Stomach smooth muscle (tissue), 2 donors: ENCODE measurements around the gene ZNRF2.
A peak's percentile ranks its signal among the peaks of the same experiment; 100 is the strongest.

Experiments used
- H3K27ac ChIP-seq: one replicate; pipeline ENCODE4 v1.7.0; 2013; ENCODE audit warnings: mild to moderate bottlenecking, low read length, inconsistent platforms
- H3K27me3 ChIP-seq, 2 donors: one replicate each; pipeline ENCODE4 v1.7.0; 2013; ENCODE audit warnings: low read length in 2 of 2; ENCODE audit not compliant: insufficient read depth in 2 of 2, control insufficient read depth in 1 of 2
- H3K36me3 ChIP-seq, 2 donors: one replicate each; pipeline ENCODE4 v1.7.0; 2013; ENCODE audit warnings: low read length in 2 of 2; ENCODE audit not compliant: control insufficient read depth in 2 of 2, insufficient read depth in 2 of 2
- H3K4me1 ChIP-seq: one replicate; pipeline ENCODE4 v1.7.0; 2013; ENCODE audit warnings: low read length; ENCODE audit not compliant: control insufficient read depth, insufficient read depth
- H3K4me3 ChIP-seq, 2 donors: one replicate each; pipeline ENCODE4 v1.7.0; 2013; ENCODE audit warnings: low read length in 2 of 2
- H3K9ac ChIP-seq, 2 donors: one replicate each; pipeline ENCODE4 v1.7.0; 2013; ENCODE audit warnings: low read length in 2 of 2, mild to moderate bottlenecking in 1 of 2
- H3K9me3 ChIP-seq, 2 donors: one replicate each; pipeline ENCODE4 v1.7.0; 2013; ENCODE audit warnings: low read length in 2 of 2; ENCODE audit not compliant: control insufficient read depth in 2 of 2
- donor health status: healthy.
- donor health status: Pancreatic carcinoma.

ZNRF2 gene

GRCh38 chr7:30411897-30412296 lies 127.5 kb downstream of the ZNRF2 start:
- Histone ChIP-seq H3K9me3 (no peaks in the 10 kb centered on the region), H3K9ac (no peak overlapping the region), H3K27me3 (no peaks in the 10 kb centered on the region), H3K4me3 (no peak overlapping the region), H3K36me3 (no peaks in the 10 kb centered on the region), H3K27ac (no peak overlapping the region), H3K4me1 (peaks cover 3% of the 10 kb centered on the region)

- H3K9me3 ChIP-seq: no peaks in the 10 kb centered on the region
- H3K36me3 ChIP-seq: no peaks in the 10 kb centered on the region
- H3K9ac ChIP-seq: peak overlapping the region in 1 of 2 donors; percentile 21
- H3K27ac ChIP-seq: no peak overlapping the region
- no peaks in the 10 kb centered on the region for H3K27me3 ChIP-seq
- H3K4me3 ChIP-seq: no peak overlapping the region
- peaks cover 3% of the 10 kb centered on the region for H3K4me1 ChIP-seq
Measured at GRCh38 chr7:30412782-30413504, 128.5 kb downstream of the ZNRF2 start.

DNA sequence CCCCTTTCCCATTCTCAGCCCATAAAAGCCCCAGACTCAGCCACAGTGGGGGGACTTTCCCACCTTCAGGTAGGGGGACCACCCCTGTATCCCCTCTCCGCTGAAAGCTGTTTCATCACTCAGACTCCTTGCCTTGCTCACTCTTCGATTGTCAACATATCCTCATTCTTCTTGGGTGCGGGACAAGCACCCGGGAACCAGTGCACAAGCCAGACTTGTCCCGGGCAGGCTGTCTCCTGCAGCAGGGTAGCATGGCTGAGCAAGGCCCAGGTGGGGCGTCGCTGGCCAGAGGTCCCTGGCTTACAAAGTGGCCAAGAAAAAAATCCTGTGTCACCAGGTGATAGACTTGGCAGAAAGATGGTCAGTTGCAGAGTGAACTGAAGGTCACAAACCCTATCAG lies 129.5 kb downstream of the ZNRF2 start:
- Histone ChIP-seq H3K9ac (no peak overlapping the region), H3K27me3 (no peaks in the 10 kb centered on the region), H3K4me3 (no peak overlapping the region), H3K9me3 (no peaks in the 10 kb centered on the region), H3K4me1 (peaks cover 3% of the 10 kb centered on the region), H3K36me3 (no peaks in the 10 kb centered on the region), H3K27ac (no peak overlapping the region)
